ENCODE data around the gene OR10J5. TPM values are rescaled to one million over a fixed set of nuclear protein-coding genes. Genes with fewer than 3 reads are reported as not detected.

The OR10J5 gene
- total and polyA plus RNA-seq, 2 of the 4 experiments (the other 2 are of a cell fraction) = not detected

- Histone ChIP-seq H3K9ac (ENCODE audit: low read depth, low read length) (no peak overlapping the region), H4K5ac (ENCODE audit: low read depth, low read length) (no peak overlapping the region), H2AK9ac (replicated peaks; ENCODE audit: low read depth, low read length, poor library complexity) (no peak overlapping the region), H3K56ac (ENCODE audit: extremely low read depth, insufficient read depth, low read length) (no peak overlapping the region), H3K9me1 (ENCODE audit: insufficient read depth, low read length) (no peaks in the 10 kb centered on the region), H3K79me1 (ENCODE audit: low read depth in 1 of 2, low read length in 2 of 2) (no peaks in the 10 kb centered on the region), H3K9me3 (ENCODE audit: control insufficient read depth, insufficient read depth, low read length) (no peaks in the 10 kb centered on the region), H2AFZ (replicated peaks; ENCODE audit: low read length, poor library complexity) (no peak overlapping the region), H3K14ac (replicated peaks; ENCODE audit: low read depth, low read length) (no peak overlapping the region), H4K8ac (ENCODE audit: low read depth in 2 of 2, low read length in 2 of 2) (no peak overlapping the region), H3K4me2 (ENCODE audit: low read depth, low read length) (no peak overlapping the region), H4K20me1 (ENCODE audit: insufficient read depth, low read length) (no peaks in the 10 kb centered on the region), H2BK120ac (ENCODE audit: low read depth, low read length) (no peak overlapping the region), H3K4me1 (ENCODE audit: control insufficient read depth, insufficient read depth, low read length) (no peaks in the 10 kb centered on the region), H4K91ac (ENCODE audit: insufficient read depth, low read depth, low read length) (no peak overlapping the region), H3K36me3 (ENCODE audit: control insufficient read depth, insufficient read depth, low read length) (no peaks in the 10 kb centered on the region), H3K27me3 (ENCODE audit: control insufficient read depth, insufficient read depth, low read length) (no peaks in the 10 kb centered on the region), H3K23ac (ENCODE audit: low read depth, low read length) (no peak overlapping the region), H2BK15ac (ENCODE audit: low read depth, low read length) (no peak overlapping the region), H3K27ac (ENCODE audit: insufficient read depth, low read length) (no peak overlapping the region), H2AK5ac (ENCODE audit: low read depth, low read length) (no peak overlapping the region), H2BK5ac (ENCODE audit: low read depth, low read length, poor library complexity, severe bottlenecking) (no peak overlapping the region), H3K18ac (ENCODE audit: low read depth, low read length) (no peak overlapping the region), H3K4me3 (ENCODE audit: insufficient read depth, low read depth, low read length) (no peak overlapping the region), H3K4ac (ENCODE audit: low read depth, low read length) (no peak overlapping the region), H2BK20ac (ENCODE audit: low read depth, low read length) (no peak overlapping the region)
- no peak for TF ChIP-seq POLR2A (IDR thresholded peaks at IDR 0.05; ENCODE audit: low read depth, low read length)
- intact Hi-C loops (cut with micrococcal nuclease) = no loop called here
- no TSS peak for BruUV-seq (replicated peaks)
- DNase-seq (no peak), ATAC-seq (ENCODE audit: low read depth) (no peak)
- POLR2A ChIA-PET (ENCODE audit: unreplicated experiment) = no interaction called here
- no CpG with 5 or more reads among the region's 2 CpGs for WGBS, 2 experiments (ENCODE audit: extremely low coverage in 2 of 2, insufficient read length in 1 of 2)
- in situ Hi-C loops (cut with MboI; ENCODE audit: low sequenced_read_pairs) = no loop called here
- dilution Hi-C loops (cut with HindIII; ENCODE audit: low sequenced_read_pairs, unreplicated experiment) = no loop called here
- CTCF ChIA-PET = no interaction called here
These were observed 24.8 kb upstream of the OR10J5 start for GRCh38 chr1:159560599-159560998.

Measured in IMR-90 (cell line).